Measurements from ENCODE around the gene FEM1B.
A peak's percentile ranks its signal among the peaks of the same experiment; 100 is the strongest.
"Not testable (repeated sequence)": the region's sequence is repeated elsewhere in the genome, so short reads cannot be mapped to it uniquely, and the experiment has no call there.

The FEM1B gene

DNA sequence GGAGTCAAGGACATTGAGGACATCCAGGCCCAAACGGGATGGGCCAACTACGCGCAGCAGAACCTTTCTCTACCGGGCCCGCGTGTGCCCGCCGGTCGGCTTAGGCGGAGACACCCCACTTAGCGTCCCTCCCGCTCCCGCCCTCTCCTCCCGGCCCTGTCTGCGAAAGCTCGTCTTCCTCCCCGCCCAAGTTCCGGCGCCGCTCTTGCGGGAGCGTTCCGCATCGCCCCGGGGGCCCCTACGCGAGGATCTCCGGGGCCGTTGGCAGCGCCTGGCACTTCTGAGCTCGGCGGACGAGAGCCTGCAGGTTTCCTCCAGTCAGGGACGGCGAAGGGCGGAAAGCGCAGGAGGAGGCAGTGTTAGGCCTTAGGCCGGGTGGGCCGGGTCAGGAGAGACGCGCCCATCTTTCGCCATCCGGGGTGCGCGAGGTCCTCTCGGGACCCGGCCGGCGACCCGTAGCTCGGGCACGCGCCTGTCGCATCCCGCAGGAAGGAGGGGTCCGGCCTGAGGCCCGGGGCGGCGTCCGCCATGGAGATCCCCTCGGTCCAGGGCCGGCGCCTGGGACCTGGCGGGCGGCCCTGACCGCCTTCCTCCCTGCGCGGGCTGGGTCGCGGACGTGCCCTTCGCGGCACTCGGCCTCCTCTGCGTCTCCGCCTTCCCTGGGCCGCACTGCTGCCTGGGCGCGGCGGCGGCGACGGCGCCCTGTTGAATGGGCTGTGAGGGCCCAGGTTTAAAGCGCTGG, at the start of gene FEM1B:
Gene FEM1B, plus strand, starts transcription at position 143 of the 742 bp plus-strand sequence. CDS start 673 bp downstream, outside the sequence.
- no peaks in the 10 kb centered on the region for H3K27me3 ChIP-seq (ENCODE audit: control insufficient read depth, insufficient read depth, low read length)
- H3K9ac ChIP-seq (ENCODE audit: low read depth, low read length), result peak within 1 kb of the TSS; percentile 97
- H3K9me3 ChIP-seq (ENCODE audit: control insufficient read depth, insufficient read depth, low read length), result no peaks in the 10 kb centered on the region
- peak within 1 kb of the TSS; percentile 100 for H3K4me3 ChIP-seq (ENCODE audit: low read depth, low read length)
- H3K36me3 ChIP-seq (ENCODE audit: control insufficient read depth, insufficient read depth, low read length), result peaks cover 3% of the 10 kb centered on the region
- peaks cover 15% of the 10 kb centered on the region for H3K4me1 ChIP-seq (ENCODE audit: control insufficient read depth, insufficient read depth, low read length)

DNA sequence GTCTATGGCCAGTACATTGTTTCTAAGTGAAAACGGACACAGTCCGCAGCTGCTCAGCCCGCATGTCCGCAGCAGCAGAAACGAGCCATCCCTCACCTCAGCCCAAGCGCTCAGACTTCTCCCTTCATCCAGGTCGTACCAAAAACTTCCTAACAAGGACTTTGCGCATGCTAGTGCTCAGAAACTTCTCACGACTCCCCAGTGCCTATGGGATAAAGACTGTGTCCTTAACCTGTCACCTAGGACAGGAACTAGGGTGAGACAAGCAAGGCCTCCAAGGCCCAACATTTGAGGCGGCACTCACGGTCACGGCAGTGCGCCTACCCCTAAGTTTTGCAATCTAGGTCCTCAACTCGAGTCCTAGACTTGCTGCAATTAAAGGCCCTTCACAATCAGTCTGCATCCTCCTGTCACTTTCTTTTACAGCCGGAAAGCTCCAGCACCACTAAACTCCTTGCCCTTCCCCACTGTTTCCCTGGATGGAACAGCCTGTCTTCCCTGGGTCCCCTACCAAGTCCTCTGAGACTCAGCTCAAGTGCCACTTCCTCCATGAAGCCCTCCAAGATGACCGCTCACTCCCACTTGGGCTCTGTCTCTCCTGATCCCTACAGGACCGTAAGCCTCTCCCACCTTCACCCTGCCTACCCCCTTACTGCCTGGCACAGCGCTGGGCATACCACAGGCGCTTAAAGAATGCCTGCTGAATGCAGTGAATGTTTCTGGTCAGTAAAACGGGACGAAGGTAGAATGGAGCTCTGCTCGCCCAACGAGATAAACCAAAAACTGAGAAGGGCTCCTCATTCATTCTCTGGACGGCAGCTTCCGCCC, 49.2 kb upstream of the FEM1B start:
- Histone ChIP-seq H3K4me3 (ENCODE audit: low read depth, low read length) (peak overlapping the region; percentile 82), H3K9ac (ENCODE audit: low read depth, low read length) (peak overlapping the region; percentile 78), H3K27me3 (ENCODE audit: control insufficient read depth, insufficient read depth, low read length) (no peaks in the 10 kb centered on the region), H3K4me1 (ENCODE audit: control insufficient read depth, insufficient read depth, low read length) (peaks cover 10% of the 10 kb centered on the region), H3K9me3 (ENCODE audit: control insufficient read depth, insufficient read depth, low read length) (no peaks in the 10 kb centered on the region), H3K36me3 (ENCODE audit: control insufficient read depth, insufficient read depth, low read length) (no peaks in the 10 kb centered on the region)

DNA sequence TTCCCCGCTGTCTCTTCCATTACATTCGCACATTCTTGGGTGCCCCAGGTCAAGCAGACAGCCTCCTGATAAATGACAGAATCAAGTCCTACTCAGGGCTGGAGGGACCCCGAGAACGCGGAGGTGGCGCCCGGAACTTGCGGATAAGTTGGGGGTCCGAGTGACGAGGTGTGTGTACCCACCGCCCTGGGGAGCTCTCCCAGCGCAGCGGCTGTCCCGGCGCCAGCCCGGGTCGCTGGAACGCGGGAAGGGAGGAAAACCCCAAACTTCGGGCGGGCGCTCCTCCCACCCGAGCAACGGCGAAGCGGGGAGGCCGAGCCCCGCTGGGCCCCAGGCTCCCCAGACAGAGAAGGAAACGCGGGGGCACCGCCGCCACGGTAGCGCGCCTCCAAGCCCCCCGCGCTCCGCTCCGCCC, 48.6 kb upstream of the FEM1B start:
- H3K9ac ChIP-seq (ENCODE audit: low read depth, low read length), result peak overlapping the region; percentile 78
- peaks cover 10% of the 10 kb centered on the region for H3K4me1 ChIP-seq (ENCODE audit: control insufficient read depth, insufficient read depth, low read length)
- H3K9me3 ChIP-seq (ENCODE audit: control insufficient read depth, insufficient read depth, low read length), result no peaks in the 10 kb centered on the region
- H3K27me3 ChIP-seq (ENCODE audit: control insufficient read depth, insufficient read depth, low read length), result no peaks in the 10 kb centered on the region
- no peaks in the 10 kb centered on the region for H3K36me3 ChIP-seq (ENCODE audit: control insufficient read depth, insufficient read depth, low read length)
- H3K4me3 ChIP-seq (ENCODE audit: low read depth, low read length), result peak overlapping the region; percentile 82

DNA sequence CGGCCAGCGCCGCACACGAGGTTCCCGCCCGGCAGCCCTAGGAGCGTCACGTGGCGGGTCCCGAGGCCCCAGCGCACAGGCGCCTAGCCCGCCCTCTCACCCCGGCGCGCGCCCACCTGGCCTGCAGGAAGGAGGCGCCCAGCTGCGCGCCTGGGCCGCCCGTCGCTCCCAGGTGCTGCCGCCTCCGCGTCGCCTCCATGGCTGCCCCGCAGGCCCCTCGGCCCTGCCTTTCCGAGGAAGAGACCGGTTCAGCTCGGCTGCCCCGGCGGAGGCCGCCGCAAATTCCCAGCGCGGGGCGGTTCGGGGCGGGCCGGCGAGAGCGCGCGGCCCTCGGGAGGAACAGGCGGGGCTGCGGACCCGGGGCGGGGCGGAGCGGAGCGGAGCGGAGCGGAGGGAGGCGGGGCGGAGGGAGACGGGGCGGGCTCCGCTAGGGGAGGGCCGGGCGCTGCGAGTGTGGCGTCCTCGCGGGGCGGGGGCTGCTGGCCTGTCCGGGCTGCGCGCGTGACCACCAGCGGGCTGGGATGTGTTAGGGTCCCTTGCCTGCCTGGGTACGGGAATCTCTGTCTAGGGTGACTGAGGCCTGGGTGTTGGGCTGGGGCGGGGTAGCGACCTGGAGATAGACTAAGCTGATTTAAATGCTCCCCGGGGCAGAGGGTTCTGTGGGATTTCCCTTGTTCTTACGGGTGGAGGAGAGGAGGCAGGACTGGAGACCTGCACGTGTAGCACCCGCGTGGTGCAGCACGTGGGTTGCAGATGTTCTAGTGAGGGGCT, 48.0 kb upstream of the FEM1B start, which contains the start of gene CLN6:
Gene CLN6, minus strand, starts transcription at position 343 of the 771 bp plus-strand sequence. Its CDS starts 144 bp downstream, at position 199.
- Histone ChIP-seq H3K4me3 (ENCODE audit: low read depth, low read length) (peak within 1 kb of the TSS; percentile 85), H3K9ac (ENCODE audit: low read depth, low read length) (peak within 1 kb of the TSS; percentile 78), H3K36me3 (ENCODE audit: control insufficient read depth, insufficient read depth, low read length) (no peaks in the 10 kb centered on the region), H3K27me3 (ENCODE audit: control insufficient read depth, insufficient read depth, low read length) (no peaks in the 10 kb centered on the region), H3K9me3 (ENCODE audit: control insufficient read depth, insufficient read depth, low read length) (no peaks in the 10 kb centered on the region), H3K4me1 (ENCODE audit: control insufficient read depth, insufficient read depth, low read length) (peaks cover 10% of the 10 kb centered on the region)

DNA sequence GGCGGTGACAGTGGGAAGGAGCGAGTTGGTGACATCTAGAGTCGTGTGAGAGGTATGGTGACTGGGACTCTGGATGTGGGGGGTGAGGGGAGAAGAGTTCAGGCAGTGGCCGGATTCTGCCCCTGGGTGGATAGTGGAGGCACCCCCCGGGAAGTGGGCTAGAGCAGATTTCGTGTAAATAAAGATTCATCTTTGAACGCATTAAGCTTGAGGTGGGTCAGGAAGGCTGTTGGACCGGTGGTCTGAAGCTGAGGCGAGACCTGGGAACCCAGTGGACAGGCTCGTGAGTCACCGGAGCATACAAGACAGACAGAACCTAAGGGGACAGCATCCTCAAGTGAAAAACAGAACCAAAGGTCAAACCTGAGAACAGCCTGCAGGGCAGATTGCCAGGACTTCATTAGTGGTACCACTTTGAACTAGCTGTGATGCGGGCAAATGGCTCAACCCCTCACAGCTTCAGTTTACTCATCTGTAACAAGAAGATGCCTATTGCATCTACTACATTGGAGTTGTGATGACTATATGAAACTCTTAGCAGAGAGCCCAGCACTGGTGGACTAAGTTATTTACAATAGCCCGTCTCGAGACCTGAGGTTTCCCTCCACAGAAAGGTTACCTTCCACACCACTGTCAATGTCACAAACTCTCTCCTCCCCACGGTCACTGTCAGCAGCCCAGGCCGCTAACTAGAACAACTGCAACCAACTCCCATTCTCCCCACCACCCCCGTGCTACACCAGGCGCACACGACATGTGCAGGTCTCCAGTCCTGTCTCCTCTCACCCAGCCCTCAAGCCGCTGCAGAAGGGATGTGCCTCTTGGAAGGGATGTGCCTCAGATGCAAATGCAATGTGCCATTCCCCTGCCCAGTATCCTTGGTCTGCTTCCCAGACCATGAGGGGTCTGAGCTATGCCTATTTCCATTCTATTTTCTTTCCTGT, 47.1 kb upstream of the FEM1B start:
- no peaks in the 10 kb centered on the region for H3K36me3 ChIP-seq (ENCODE audit: control insufficient read depth, insufficient read depth, low read length)
- H3K4me3 ChIP-seq (ENCODE audit: low read depth, low read length), result peak overlapping the region; percentile 85
- no peak overlapping the region for H3K9ac ChIP-seq (ENCODE audit: low read depth, low read length)
- no peaks in the 10 kb centered on the region for H3K9me3 ChIP-seq (ENCODE audit: control insufficient read depth, insufficient read depth, low read length)
- H3K27me3 ChIP-seq (ENCODE audit: control insufficient read depth, insufficient read depth, low read length), result no peaks in the 10 kb centered on the region
- peaks cover 10% of the 10 kb centered on the region for H3K4me1 ChIP-seq (ENCODE audit: control insufficient read depth, insufficient read depth, low read length)

DNA sequence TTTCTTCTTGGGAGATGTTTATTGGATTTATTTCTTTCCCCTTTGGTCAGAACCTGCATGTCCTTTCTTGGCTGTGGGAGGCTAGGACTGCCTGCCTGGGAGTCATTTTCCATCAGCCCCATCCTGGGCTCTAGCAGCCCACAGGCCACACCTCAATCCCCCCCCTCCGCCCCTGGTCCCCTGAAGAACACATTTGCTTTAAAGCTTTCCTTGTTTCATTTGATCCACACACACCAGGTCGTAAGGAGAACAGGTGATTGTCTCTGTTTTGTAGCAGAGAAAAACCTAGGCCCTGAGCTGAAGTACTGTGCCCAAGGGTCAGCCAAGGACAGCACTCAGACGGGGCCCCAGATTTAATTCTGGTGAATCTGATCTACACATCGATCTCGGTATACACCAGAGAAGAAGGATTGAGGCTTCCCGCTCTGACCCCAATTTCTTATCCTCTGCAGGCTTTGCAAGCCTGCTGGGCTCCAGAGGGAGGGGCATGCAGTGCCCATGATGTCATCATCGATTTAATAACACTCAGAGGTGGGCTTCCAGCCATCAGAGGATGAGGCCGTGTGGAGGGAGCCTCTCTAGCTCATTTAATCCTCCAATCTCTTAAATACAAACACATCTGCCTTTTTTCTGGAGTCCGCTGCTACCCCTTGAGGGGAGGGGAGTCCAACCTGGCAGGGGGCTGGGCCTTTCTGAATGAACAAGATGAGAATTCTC, 46.3 kb upstream of the FEM1B start:
- Histone ChIP-seq H3K27me3 (ENCODE audit: control insufficient read depth, insufficient read depth, low read length) (no peaks in the 10 kb centered on the region), H3K9ac (ENCODE audit: low read depth, low read length) (no peak overlapping the region), H3K4me3 (ENCODE audit: low read depth, low read length) (no peak overlapping the region), H3K4me1 (ENCODE audit: control insufficient read depth, insufficient read depth, low read length) (peaks cover 10% of the 10 kb centered on the region), H3K9me3 (ENCODE audit: control insufficient read depth, insufficient read depth, low read length) (no peaks in the 10 kb centered on the region), H3K36me3 (ENCODE audit: control insufficient read depth, insufficient read depth, low read length) (no peaks in the 10 kb centered on the region)

DNA sequence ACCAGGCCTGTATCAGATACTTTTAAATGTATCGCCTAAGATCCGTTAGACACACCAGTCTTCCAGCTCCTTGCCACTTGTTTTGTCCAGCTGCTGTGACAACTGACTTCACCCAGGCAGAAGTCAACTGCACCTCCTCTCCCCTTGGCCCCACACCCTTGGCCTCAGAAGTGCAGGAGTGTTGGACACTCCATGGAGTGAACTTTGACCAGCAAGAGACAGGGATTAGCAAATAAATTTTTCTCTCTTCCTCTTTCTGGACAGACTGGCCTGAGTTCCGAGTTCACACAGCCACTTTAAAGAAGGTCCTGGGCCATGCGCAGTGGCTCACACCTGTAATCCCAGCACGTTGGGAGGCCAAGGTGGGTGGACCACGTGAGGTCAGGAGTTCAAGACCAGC, 45.1 kb upstream of the FEM1B start:
- no peak overlapping the region for H3K4me3 ChIP-seq (ENCODE audit: low read depth, low read length)
- no peak overlapping the region for H3K9ac ChIP-seq (ENCODE audit: low read depth, low read length)
- H3K9me3 ChIP-seq (ENCODE audit: control insufficient read depth, insufficient read depth, low read length), result no peaks in the 10 kb centered on the region
- H3K27me3 ChIP-seq (ENCODE audit: control insufficient read depth, insufficient read depth, low read length), result no peaks in the 10 kb centered on the region
- H3K36me3 ChIP-seq (ENCODE audit: control insufficient read depth, insufficient read depth, low read length), result no peaks in the 10 kb centered on the region
- H3K4me1 ChIP-seq (ENCODE audit: control insufficient read depth, insufficient read depth, low read length), result peaks cover 7% of the 10 kb centered on the region

DNA sequence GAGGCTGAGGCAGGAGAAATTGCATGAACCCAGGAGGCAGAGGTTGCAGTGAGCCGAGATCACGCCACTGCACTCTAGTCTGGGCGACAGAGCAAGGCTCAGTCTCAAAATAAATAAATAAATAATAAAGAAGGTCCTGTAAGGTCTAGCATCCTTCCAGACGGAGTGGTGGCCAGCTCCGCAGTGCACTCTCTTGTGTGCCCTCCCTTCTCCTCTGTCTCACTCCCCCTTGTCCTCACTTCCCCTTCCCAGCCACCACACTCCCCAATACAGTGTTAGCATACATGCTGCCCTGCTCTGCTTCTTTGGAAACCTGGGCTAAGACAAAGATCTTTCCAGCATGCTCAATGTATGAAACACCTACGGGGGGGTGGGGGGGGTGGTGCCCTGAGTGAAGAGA, 44.6 kb upstream of the FEM1B start:
- Histone ChIP-seq H3K36me3 (ENCODE audit: control insufficient read depth, insufficient read depth, low read length) (no peaks in the 10 kb centered on the region), H3K27me3 (ENCODE audit: control insufficient read depth, insufficient read depth, low read length) (no peaks in the 10 kb centered on the region), H3K4me3 (ENCODE audit: low read depth, low read length) (no peak overlapping the region), H3K9ac (ENCODE audit: low read depth, low read length) (no peak overlapping the region), H3K4me1 (ENCODE audit: control insufficient read depth, insufficient read depth, low read length) (peaks cover 4% of the 10 kb centered on the region), H3K9me3 (ENCODE audit: control insufficient read depth, insufficient read depth, low read length) (no peaks in the 10 kb centered on the region)

DNA sequence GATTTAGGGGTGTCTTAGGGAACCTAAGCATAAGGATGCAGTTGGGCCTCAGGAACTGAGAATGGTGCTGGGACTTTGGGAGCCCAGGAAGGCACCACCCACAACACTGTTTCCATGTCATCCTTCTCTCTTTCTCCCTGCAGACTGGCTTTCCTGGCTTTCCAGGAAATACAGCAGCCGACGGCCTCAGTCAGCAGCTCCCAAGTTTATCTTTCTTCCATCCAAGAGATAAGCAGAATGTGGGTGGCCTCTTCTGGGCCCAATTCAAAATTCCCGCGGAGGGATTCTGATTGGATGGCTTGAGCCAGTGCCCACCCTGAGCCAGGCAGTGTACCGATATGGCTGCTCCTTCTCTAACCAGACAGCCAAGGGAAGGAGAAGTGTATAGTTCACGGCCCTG, 43.5 kb upstream of the FEM1B start:
- H3K9me3 ChIP-seq (ENCODE audit: control insufficient read depth, insufficient read depth, low read length), result no peaks in the 10 kb centered on the region
- no peaks in the 10 kb centered on the region for H3K36me3 ChIP-seq (ENCODE audit: control insufficient read depth, insufficient read depth, low read length)
- H3K4me1 ChIP-seq (ENCODE audit: control insufficient read depth, insufficient read depth, low read length), result no peaks in the 10 kb centered on the region
- H3K9ac ChIP-seq (ENCODE audit: low read depth, low read length), result no peak overlapping the region
- no peaks in the 10 kb centered on the region for H3K27me3 ChIP-seq (ENCODE audit: control insufficient read depth, insufficient read depth, low read length)
- no peak overlapping the region for H3K4me3 ChIP-seq (ENCODE audit: low read depth, low read length)

DNA sequence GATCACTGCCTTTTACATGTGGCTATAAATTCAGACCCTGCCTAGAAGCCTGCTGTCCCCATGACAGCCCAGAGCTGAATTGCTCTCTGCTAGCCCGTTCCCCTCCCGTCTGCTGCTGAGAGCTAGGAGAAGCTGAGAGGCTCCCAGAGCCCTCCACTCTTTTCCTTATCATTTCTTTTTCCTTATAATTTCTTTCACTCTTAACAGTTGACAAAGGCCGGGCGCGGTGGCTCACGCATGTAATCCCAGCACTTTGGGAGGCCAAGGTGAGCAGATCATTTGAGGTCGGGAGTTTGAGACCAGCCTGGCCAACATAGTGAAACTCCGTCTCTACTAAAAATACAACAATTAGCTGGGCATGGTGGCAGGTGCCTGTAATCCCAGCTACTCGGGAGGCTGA, 43.0 kb upstream of the FEM1B start:
- not testable (repeated sequence) for H3K9me3 ChIP-seq (ENCODE audit: control insufficient read depth, insufficient read depth, low read length)

More for the DNA sequence above, 43.0 kb upstream of the FEM1B start:
- not testable (repeated sequence) for H3K9ac ChIP-seq (ENCODE audit: low read depth, low read length); H3K27me3 ChIP-seq (ENCODE audit: control insufficient read depth, insufficient read depth, low read length); H3K36me3 ChIP-seq (ENCODE audit: control insufficient read depth, insufficient read depth, low read length); H3K4me1 ChIP-seq (ENCODE audit: control insufficient read depth, insufficient read depth, low read length); H3K4me3 ChIP-seq (ENCODE audit: low read depth, low read length)

Data from iPS-15b (cell line).